DMS 273 treated with DMSO at 0.1 percent for 48 hours (cell line): ENCODE results near the gene IFNLR1.
"Not testable (repeated sequence)": the region's sequence is repeated elsewhere in the genome, so short reads cannot be mapped to it uniquely, and the experiment has no call there.

Source experiments
- DNase-seq: peaks from one replicate; lab custom pipeline; 2025; lab: John Stamatoyannopoulos, UW

Gene IFNLR1

GRCh38 chr1:24186993-24187790, at the start of gene IFNLR1:
Gene IFNLR1 (minus strand): TSS chr1:24187289. CDS start chr1:24187248, 41 bp downstream.
- DNase-seq, result no peak

GRCh38 chr1:24235921-24236788, 49.1 kb upstream of the IFNLR1 start:
- no peak for DNase-seq

GRCh38 chr1:24233684-24234600, 46.9 kb upstream of the IFNLR1 start:
- DNase-seq, result no peak

- no peak for DNase-seq
Measured at GRCh38 chr1:24231701-24232100, 44.6 kb upstream of the IFNLR1 start.

GRCh38 chr1:24228311-24228710, 41.2 kb upstream of the IFNLR1 start:
- no peak for DNase-seq

- DNase-seq, result no peak
Measured at GRCh38 chr1:24226749-24227148, 39.7 kb upstream of the IFNLR1 start.

- no peak for DNase-seq
Measured at GRCh38 chr1:24224761-24225160, 37.7 kb upstream of the IFNLR1 start.

GRCh38 chr1:24224086-24224485, 37.0 kb upstream of the IFNLR1 start:
- DNase-seq, result no peak

- no peak for DNase-seq
Measured at GRCh38 chr1:24222793-24223192, 35.7 kb upstream of the IFNLR1 start.

- DNase-seq, result no peak
Measured at GRCh38 chr1:24222008-24222605, 35.0 kb upstream of the IFNLR1 start.

GRCh38 chr1:24221246-24221645, 34.2 kb upstream of the IFNLR1 start:
- DNase-seq, result no peak

- peak; percentile 85 for DNase-seq
Measured at GRCh38 chr1:24216276-24217074, 29.4 kb upstream of the IFNLR1 start.

- no peak for DNase-seq
Measured at GRCh38 chr1:24215226-24215814, 28.2 kb upstream of the IFNLR1 start.

- DNase-seq, result no peak
Measured at GRCh38 chr1:24212376-24212775, 25.3 kb upstream of the IFNLR1 start.

- DNase-seq, result no peak
Measured at GRCh38 chr1:24210195-24210627, 23.1 kb upstream of the IFNLR1 start.

- no peak for DNase-seq
Measured at GRCh38 chr1:24209097-24209496, 22.0 kb upstream of the IFNLR1 start.

GRCh38 chr1:24207709-24208108, 20.6 kb upstream of the IFNLR1 start:
- no peak for DNase-seq

- not testable (repeated sequence) for DNase-seq
Measured at GRCh38 chr1:24207395-24207687, 20.3 kb upstream of the IFNLR1 start.

- DNase-seq, result no peak
Measured at GRCh38 chr1:24206516-24207394, 19.7 kb upstream of the IFNLR1 start.

GRCh38 chr1:24206083-24206464, 19.0 kb upstream of the IFNLR1 start:
- no peak for DNase-seq
